Activated CD8-positive, alpha-beta memory T cell treated with anti-CD3 and anti-CD28 coated beads, Interleukin-2, amount 50 U/mL, for 1 hour (primary cell): ENCODE data around the gene CCDC89.
"Not testable (repeated sequence)": the region's sequence is repeated elsewhere in the genome, so short reads cannot be mapped to it uniquely, and the experiment has no call there.

ENCODE experiments used
- DNase-seq: peaks from one replicate; pipeline ENCODE4 v3.0.0-alpha.2; 2020; ENCODE audit errors: extremely low read depth

The CCDC89 gene

DNA sequence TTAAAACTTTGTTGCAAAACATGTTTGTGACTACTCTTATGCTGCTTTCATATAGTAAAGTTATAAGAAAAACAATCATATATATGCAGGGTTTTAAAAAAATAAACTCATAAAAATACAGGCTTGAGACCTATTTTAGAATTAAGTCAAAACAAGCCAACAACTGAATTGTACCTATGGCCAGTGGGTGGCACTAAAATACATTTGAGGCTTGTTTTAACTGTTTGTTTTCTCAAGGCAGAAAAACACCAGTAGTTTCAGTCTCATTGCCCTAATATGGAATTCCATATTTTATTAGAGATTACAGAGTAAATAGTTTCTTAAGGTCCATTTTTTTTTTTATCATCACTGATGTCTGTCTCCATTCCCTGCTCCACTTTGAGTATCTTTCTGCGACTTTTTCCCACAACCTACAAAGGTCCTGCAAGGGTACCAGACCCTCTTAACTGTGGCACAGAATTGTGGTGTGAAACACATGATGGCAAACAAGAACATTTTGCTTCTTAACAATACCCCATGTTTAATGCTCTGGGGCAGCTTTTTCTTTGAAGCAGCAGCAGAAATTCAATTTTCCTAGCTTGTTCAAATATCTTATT lies 8.5 kb upstream of the CCDC89 start:
- no peak for DNase-seq

DNA sequence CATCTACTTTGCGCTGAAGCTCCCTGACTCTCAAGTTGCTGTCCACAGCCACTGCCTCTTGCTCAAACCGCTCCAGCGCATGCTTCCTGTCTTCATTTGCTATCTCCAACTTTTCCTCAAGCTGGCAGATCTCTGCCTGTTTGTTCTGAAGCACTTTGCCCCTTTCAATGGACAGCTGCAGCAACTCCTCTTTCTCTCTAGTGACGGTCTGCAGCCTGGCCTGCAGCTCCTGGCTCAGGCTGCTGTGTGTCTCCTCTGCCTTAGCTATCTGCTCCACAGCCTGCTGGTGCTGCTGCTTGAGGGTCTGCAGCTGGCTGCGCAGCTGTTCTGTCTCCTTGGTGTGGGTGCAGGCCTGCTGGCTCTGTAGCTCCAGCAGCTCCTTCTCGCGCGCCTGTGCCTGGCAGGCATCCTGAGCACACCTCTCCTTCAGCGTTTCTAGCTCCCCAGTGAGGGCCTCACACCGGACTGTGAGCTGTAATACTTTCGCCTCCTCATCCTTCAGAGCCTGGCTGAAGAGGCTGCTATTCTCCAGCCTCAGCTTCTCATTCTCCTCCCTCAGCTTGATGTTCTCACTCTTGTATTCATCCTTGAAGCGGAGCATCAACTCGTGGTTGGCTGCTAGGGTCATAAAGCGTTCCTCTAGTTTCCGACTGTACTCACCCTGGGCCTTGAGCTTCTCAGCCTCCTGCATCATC lies 723 bp downstream of the CCDC89 start:
- DNase-seq = no peak

DNA sequence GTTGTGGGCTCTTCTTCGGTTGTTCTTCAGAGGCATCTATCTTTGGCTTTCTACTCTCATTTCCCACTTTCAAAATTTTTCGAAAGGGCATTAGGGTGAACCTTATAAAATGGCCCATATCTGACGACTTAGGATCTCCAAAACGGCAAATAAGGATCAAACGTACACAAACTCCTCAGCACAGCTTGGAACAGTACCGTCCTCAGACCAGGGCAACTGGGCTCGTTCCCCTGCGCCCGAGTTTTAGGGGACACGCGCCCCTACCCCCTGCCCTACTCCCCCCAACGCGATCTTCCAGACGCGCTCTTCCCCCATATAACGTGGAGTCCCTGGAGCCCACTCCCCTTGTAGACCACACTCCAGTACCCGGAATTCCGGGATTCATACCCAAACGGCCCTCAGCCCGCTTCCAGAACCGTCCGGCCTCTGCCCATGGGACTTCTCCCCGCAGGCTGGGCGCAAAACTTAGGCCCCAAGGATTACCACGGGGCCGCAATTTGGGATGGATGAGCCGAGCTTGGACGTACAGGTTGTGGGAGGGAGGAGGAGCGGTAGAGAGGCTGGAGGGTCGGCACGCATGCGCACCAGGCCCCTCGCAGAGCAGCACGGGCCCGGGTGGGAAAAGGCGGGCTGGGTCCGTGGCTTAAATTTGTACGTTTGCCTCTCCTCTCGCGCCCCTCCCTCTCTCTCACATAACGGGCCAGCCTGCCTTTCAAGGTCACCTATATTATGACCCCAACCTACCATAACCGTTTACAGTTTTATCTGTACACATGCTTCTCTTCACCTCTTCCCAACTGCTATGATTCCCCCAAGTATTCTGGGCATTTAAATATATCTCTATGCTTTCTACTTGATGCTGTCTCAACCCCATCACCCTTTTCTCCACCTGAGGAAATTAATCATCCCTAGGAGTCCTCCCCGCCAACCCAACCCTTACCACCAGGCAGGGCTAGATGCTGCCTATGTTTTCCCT lies 3.4 kb downstream of the CCDC89 start:
- no peak for DNase-seq

DNA sequence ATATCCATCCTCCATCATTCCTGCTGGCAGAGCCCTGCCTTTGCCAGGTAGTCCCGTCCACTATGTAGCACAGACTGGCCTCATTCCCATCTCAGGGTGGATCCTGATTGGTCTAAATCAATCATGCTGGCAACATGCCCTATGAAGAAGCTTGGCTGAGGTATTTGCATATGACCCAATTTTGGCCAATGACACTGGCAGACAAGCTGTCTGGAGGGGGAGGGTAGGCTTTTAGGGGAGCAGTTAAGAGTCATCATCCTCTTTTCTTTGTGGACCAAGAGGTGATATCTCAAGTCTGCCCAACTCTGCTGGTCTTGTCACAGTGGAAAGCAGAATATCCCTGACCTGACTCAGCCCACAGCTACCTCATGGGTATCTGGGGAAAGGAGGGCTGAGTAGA lies 5.1 kb downstream of the CCDC89 start:
- no peak for DNase-seq

DNA sequence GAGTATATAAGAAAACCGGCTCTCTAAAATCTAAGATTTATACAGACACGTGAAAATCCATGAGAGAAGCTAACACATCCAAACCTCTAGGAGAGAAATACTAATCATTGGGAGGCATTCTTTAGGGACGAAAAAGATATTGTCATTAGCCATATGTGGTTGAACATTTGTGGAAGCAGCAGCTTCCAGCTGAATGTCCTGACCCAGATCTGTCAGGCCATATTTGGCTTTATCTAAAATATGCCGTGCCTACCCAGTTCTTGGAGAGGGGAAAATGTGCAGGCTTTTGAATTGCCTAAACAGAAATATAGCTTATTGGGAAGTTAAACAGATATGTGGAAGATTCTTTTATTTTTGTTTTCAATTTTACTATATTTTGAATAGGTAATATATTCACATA lies 6.4 kb downstream of the CCDC89 start:
- no peak for DNase-seq

DNA sequence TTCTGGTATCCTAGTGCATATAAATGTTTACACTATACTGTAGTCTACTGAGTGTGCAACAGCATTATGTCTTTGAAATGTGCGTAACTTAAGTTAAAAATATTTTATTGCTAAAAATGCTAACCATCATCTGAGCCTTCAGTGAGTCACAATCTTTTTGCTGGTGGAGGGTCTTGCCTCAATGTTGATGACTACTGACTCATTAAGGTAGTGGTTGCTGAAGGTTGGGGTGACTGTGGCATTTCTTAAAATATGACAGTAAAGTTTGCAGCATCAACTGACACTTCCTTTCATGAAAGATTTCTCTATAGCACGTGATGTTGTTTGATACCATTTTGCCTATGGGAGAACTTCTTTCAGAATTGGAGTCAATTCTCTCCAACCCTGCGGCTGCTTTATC lies 12.6 kb downstream of the CCDC89 start:
- DNase-seq = no peak

DNA sequence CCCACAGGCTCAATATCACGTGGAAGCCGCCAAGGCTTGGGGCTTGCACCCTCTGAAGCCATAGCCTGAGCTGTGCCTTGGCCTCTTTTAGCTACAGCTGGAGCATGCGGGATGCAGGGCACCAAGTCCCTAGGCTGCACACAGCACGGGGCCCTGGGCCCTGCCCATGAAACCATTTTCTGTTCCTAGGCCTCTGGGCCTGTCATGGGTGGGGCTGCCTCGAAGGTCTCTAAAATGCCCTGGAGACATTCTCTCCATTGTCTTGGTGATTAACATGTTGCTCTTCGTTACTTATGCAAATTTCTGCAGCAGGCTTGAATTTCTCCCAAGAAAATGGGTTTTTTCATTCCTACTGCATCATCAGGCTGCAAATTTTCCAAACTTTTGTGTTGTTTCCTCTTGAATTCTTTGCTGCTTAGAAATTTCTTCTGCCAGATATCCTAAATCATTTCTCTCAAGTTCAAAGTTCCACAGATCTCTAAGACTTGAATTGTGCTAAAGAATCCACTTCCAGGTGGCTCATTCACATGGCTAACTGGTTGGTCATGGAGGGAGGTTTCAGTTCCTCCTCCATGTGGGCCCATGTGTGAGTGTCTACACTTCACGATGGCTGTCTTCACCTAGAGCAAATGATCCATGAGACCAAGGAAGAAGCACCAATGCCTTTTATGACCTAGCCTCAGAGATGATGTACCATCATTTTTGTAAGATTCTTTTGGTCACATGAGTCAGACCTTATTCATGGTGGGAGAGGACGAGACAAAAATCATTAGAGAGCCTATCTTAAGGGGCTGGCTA lies 13.7 kb downstream of the CCDC89 start:
- no peak for DNase-seq

DNA sequence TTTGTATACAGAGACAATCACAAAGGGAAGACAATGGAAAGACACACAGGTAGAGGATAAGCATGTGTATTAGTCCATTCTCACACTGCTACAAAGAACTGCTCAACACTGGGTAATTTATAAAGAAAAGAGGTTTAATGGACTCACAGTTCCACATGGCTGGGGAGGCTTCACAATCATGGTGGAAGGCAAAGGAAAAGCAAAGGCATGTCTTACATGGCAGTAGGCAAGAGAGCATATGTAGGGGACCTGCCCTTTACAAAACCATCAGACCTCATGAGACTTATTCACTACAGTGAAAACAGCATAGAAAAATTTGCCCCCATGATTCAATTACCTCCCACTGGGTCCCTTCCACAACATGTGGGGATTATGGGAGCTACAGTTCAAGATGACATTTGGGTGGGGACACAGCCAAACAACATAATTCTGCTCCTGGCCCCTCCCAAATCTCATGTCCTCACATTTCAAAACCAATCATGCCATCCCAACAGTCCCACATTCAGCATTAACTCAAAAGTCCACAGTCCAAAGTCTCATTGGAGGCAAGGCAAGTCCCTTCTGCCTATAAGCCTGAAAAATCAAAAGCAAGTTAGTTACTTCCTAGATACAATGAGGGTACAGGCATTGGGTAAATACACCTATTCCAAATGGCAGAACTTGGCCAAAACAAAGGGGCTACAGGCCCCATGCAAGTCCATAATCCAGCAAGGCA lies 14.9 kb downstream of the CCDC89 start:
- not testable (repeated sequence) for DNase-seq

DNA sequence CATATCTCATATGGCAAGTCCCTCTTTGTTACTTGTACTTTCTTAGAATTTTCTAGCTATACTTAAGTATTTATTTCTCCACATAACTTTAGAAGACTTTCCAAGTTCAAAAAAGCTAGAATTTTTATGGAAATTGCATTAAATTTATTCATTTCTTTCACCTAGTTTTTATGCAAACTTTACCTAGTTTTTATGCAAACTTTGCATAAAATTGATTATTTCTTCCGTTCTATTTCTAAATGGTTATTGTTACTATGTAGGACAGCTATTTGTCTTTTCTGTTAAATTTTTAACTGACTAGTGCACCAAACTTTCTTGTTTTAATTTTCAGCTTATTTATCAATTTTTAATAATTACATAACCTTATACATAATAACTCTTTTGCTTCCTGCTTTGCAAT lies 17.8 kb downstream of the CCDC89 start:
- DNase-seq = no peak

DNA sequence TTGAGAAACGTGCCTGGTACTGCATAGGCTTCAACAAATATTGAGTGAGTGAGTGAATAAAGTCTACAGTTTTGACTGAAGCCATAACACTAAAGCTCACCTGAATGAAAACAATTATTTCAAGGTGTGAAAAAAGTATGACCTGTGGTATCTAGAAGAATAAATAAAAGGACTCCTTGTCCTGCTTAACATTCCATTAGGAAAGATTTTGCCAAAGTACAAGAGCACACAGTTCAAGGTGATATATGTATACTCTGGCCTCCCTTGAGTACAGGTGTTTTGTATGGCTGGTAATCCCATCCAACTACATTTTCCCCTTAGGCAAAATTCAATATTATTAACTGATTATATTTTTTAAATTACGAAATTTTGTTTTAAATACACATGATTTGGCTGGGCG lies 19.3 kb downstream of the CCDC89 start:
- DNase-seq = no peak

DNA sequence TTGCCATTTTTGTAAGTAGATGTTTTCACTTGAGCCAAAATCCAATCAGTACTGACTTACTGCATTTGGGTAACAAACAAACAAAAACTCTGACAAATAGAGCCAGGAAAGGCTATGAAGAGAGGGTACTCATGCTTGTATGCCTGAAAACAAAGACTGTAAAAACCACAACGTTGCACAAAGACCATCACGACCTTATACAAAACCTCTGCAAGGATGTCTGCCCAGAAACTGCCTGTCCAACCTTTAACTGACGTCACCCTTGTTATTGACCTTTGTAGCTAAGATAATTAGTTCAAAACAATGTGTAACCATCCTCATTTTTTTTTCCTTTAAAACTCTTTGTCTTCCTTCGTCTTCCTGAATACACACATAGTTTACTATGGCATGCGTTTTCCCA lies 20.3 kb downstream of the CCDC89 start:
- no peak for DNase-seq

DNA sequence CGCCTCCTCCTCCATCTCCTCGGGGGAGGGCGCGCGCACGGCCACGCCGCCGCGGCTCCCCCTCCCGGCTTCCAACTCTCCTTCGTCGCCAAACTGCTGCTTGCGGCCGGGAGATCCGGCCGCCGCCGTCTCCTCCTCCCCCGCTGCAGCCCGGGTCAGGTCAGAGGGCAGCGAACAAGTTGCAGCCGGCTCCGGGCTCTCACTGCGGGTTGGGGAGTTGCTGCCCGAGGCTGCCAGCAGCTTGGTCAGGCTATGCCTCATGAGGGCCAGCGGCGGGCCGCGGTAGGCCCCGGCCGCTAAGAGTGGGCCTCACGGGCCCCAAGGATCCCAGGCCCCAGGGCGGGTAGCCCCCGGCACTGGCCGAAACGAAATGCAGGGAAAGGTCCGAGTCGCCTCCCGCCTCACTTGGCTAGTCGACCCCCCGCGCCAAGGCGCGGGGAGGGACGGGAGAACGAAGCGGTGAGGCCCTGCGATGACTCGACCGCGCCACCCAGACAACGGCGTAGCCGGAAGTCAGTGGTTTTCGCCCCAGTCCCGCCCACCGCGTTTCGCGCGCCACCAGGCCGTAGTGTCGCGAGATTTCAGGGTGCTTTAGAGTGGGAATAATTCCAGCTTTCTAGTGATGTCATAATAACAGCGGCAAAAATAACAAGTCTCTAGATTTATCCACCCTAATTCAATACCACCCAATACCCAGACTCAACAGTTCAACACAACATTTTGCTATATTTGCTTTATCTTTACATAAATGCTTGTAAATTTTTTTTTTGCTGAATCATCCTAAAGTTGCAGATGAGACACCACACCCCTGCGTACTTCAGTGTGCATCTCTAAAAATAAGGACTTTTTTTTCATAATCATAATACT lies 21.1 kb downstream of the CCDC89 start, which contains the start of gene CREBZF:
CREBZF (minus strand) TSS at position 515 of the 867 bp plus-strand sequence; CDS start at position 261, 254 bp downstream.
- peak; percentile 79 for DNase-seq

DNA sequence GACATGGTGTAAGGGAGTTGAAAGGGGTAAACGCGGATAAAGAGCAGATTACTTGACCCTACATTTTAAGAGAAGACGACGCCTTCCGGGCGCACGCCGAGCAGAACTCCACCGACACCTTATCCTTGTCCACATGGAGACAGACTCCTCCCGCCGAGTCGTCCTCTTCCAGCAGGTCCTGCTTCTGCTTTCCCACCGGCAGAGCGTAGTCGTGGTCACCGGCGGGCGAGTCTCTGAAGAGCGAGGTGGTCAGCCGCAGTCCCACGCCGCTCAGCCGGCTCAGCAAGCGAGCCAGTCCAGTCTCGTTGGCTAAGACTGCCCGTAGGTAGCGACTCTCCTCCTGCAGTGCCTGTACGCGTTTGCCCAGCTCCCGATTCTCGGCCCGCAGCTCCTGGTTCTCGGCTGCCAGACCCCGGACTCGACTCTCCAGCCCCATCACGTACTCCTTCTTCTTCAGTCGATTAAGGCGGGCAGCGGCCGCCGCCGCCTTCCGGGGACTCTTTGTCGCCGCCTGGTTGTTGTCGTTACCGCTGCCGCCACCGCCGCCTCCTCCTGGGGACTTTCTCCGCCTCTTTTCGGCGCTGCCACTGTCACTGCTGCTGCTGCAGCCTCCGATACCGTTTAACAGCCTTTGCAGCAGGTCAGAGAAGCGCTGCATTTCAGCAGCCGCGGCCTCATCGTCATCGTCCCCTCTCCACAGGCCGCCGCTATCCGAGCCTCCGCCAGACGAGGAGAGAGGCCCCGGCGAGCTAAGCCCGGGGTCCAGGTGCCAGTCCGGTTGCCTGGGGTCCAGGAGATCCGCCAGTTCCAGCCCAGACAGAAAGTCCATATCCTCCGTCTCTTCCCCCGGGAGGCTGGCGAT lies 22.0 kb downstream of the CCDC89 start:
- peak; percentile 75 for DNase-seq

DNA sequence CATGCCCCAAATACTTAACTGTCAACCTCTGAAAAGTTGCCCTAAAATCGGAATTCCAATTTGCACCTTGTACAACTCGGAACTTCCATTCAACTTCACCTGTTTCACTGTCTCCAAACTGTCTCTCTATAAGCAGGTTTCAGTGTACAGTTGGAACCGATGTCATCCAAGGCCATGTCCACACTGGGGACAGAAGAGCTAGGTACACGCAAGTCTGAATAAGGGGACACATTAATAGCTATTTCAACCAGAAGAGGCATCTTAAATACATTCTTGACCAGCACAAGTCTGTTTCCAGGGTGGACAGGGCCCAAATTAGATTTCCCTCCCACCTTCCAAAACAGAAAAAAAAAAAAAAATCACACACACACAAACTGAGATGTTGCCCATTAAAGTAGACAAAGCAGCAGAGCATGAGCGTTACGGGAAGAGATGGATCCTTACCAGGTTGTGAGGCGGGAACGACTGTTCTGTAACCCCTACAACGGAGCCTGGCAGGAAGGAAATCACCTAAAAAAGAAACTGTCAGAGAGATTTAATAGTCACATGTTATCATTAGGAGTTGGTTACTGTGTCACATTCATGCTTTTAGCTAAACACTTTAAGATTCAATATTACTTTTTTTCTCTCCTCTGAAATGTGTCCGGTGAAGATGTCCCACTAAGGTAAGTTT lies 22.8 kb downstream of the CCDC89 start:
- no peak for DNase-seq

DNA sequence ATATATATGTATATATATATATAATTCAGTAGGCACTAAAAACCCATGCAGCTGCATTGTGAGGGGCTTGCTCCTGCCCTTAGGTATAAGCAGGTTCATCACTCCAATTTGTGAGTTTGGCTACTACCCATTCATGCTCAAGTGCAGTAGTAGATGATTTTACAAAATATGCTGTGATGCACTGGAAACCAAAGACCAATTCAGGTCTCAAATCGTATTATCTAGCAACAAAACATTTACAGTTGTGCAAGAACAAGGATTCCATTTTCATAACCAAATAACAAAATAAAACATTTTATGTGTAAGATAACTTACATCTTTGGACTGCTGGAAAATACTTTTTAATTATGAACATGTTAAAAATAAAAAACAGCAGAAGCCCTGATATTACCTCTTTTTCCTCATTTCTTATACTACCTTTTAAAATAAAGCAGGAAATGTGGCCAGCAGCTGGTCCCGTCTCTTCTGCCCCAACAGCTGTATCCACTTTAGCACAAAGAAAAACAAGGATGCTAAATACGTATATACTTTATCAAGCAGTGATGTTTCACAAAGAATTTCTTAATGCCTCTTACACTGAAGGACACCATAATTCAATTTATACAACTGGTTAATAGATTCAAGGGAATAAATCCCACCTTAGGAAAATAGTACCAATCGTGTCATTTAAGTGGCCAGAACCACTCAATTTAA lies 23.9 kb downstream of the CCDC89 start:
- no peak for DNase-seq

DNA sequence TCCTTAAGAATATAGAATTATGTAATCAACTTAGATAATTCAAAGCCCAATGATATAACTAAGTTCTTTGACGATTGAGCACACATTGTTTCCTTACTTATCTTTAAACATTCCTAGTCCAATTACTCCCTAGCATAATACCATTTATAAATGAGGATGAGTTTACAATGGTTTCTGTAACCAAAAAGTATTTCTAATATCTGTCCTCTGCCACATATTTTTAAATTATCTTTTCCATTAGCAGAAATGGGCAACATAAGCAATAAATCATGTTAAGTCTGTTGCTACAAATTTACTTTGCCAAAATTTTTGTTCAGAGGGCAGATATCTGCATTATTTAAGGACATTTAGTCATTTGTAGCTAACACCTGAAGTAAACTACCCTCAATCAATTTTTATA lies 27.8 kb downstream of the CCDC89 start:
- DNase-seq = no peak

DNA sequence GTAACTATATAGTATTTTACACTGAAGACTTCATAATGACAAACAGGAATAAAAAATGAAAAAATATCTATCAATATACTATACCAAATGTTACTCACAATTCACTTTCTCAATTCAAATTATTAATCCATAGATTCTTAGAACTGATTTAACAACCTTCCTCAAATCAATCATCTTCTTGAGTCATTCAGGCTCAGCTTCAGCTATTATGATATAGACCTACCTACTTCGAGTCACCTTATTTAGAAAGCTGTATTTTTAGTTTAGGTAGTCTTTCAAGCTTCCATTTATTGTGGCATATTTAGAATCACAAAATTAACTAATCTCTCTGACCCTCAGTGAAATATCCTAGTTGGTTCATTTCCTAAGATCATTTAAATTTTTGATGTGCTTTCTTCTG lies 29.2 kb downstream of the CCDC89 start:
- DNase-seq = no peak

DNA sequence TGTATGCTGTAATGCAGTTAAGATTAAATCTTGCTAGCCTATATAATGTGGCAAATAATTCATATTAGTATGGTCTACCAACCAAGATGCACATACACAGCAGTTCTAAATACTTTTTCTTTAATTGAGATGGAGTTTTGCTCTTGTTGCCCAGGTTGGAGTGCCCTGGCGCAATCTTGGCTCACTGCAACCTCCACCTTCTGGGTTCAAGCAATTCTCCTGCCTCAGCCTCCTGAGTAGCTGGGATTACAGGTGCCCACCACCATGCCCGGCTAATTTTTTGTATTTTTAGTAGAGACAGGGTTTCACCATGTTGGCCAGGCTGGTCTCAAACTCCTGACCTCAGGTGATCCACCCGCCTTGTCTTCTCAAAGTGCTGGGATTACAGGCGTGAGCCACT lies 31.7 kb downstream of the CCDC89 start:
- DNase-seq = not testable (repeated sequence)
